ENCODE measurements around the gene RYR2.

- TF ChIP-seq CTCF (conservative IDR thresholded peaks at IDR 0.05; ENCODE audit: low read depth, low read length) (no peak), EZH2 (IDR thresholded peaks at IDR 0.05; ENCODE audit: borderline replicate concordance, low read depth, low read length, poor library complexity, severe bottlenecking) (no peak)
These were observed 299.4 kb downstream of the RYR2 start for GRCh38 chr1:237341391-237341790.

All from A673 (cell line).